GM21825 (cell line): ENCODE results near the gene GRB10.

Experiments
- ATAC-seq: cut with Tn5 transposase; IDR thresholded peaks from one replicate; pipeline ENCODE4 v1.9.1; 2021; ENCODE audit warnings: mild to moderate bottlenecking, moderate library complexity; ENCODE audit not compliant: unreplicated experiment

Gene GRB10

DNA sequence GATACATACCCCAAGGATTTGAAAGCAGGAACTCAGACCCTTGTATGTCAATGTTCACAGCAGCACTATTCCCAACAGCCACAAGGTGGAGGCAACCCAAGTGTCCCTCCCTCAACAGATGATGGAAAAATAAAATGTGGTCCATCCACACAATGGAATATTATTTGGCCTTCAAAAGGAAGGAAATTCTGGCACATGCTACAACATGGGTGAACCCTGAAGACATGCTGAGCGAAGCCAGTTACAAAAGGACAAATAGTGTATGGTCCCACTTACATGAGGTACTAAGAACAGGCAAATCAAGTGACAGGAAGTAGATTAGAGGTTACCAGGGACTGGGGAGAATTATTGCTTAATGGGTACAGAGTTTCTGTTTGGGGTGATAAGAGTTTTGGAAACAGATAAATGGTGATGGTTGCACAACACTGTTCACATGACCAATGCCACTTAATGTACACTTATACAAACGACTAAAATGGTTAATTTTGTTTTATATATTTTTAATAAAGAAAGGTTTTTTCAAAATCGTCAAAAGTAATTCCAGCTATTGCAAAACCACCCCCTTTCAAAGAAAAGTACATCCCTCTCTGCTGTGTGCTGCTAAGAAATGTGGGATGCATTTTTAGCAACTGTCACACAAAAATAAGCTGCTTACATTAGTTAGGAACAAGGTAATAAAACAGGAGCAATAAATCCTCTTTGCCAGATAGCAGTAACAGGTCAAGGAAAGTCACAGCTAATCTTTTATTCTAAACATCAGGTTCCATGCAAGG, 85.7 kb downstream of the GRB10 start:
- ATAC-seq, result no peak

GRCh38 chr7:50695026-50695425, 87.7 kb downstream of the GRB10 start:
- ATAC-seq, result no peak

DNA sequence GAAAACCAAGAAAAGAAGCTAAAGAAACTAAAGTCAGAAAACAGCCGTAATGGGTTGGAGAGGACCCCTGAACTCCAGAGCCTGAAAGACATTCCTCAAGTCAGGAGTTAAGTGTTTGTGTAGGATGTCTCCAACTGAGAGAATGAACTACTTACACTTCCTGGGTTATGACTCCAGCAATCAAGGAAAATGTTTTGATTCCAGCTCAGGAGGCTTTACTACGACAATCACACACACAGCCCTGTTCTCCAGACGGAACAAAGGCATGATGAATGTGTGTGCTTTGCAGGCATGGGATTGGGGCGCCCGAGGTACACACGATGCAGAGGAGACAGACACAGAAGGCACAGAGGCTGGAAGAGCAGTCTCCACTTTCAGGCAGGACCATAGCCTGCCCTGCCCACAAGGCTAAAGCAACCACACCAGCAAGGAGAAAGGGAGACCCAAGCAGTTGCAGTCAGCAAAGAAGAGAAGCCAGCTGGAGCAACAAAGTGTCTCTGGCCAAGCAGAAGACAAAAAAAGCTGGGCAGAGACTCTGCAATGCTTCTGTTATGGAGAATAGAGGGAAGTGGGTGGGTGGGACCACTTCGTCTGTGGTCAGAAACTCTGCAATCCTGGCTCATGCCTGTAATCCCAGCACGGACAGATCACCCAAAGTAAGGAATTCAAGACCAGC, 89.1 kb downstream of the GRB10 start:
- ATAC-seq, result no peak

DNA sequence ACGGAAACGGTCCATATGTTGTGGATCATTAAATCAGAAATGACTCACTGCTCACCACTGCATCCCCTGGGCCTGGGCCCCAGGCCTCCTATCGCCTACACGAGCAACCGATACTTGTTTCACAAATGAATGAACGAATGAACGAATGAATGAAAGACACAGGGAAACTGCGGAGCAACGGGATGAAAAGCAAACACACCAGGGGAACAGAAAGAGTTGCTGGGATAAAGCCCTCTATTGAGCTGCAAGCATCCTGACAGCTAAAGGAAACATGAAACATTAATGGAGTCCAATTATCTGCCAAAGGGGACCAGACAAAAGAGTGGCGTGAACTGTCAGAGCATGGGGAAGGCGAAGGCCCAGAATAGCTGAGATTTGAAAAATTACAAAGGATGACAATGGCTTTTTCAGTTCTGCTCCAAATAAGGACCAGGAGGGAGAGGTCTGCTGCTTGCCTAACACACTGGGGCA, 92.1 kb downstream of the GRB10 start:
- ATAC-seq, result no peak

- no peak for ATAC-seq
Measured at GRCh38 chr7:50688226-50688590, 94.5 kb downstream of the GRB10 start.

- no peak for ATAC-seq
Measured at GRCh38 chr7:50687575-50688225, 95.0 kb downstream of the GRB10 start.

DNA sequence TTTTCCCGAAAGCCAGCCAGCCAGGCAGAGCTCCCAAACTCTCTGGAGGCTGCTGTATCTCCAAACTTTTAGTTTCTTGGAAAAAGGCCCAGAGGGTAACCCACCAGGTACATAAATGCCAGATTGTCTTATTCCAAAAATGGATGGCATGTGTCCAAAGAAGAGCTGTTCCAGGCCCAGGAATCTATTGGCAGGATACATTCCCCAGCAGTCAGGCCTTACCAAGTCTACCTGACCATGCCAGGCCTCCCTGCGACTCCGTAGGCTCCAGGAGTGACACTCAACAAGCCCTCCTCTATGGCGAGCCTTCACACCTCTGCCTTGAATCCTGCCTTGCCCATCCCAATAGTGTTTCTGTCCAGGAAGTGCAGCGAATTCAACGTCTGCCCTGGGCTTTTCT, 95.6 kb downstream of the GRB10 start:
- ATAC-seq, result no peak

DNA sequence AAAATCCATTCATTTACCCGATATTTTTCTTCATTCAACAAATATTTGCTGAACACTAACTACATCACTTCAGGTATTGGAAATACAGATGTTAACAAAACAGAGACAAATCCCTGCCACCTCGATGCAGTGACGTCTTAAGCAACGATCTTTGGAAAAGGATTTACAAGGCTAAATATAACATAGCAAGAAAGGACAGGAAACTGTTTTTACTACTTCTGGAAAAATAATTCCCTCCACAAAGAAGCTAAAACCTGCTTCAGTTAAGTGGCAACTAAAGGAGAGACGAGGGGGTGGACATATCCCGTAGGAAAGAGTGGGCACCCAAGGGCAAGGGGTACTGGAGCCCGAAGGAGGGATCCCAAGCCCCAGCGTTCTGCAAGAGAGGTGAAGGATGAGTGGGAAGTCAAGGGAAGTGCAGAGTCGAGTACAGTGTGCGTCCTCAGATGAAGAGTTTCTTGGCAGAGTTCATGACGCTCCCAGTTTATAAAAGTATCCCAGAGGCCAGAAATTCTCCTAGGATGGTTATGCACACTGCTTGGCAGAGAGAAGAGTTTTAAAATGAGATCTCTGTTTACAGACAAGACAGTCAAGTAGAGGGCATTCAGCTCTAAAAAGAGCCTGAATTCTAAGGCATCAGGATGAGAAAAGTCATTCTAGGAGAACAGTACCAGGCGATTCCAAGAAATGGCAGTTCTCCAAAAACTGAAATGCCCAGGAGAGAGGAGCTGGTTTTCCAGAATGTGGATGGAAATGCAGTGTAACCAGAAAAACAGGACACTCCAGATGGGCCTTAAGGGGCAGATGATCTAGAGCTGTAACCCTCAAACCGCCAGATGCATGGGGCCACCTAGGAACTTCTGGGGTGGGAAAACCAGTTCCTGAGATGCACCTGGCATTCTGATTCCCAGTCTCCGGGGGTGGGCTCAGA, 97.3 kb downstream of the GRB10 start:
- no peak for ATAC-seq

- ATAC-seq, result no peak
Measured at GRCh38 chr7:50684713-50685075, 98.0 kb downstream of the GRB10 start.

GRCh38 chr7:50684011-50684712, 98.5 kb downstream of the GRB10 start:
- no peak for ATAC-seq

DNA sequence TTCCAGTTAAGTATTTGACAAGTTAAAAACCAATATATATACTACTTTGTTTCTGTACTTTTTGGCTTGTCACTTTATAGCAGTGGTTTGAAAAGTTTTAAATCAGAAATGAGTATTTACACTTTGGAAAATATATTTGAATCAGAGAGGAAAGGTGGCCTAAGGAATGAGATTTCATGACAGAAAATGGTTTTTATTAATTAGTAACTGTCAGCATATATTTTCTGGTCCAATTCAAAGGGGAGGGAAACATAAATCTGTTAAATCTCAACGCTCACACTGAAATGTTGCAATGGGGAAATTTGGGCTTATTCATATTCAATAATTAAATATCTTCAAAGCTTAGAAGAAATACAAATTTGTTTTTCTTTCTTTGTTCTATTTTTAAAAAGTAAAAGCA, 100.1 kb downstream of the GRB10 start:
- ATAC-seq, result no peak

- no peak for ATAC-seq
Measured at GRCh38 chr7:50682079-50682478, 100.6 kb downstream of the GRB10 start.

GRCh38 chr7:50681432-50682045, 101.2 kb downstream of the GRB10 start:
- ATAC-seq, result no peak

- ATAC-seq, result no peak
Measured at GRCh38 chr7:50679218-50680007, 103.3 kb downstream of the GRB10 start.

DNA sequence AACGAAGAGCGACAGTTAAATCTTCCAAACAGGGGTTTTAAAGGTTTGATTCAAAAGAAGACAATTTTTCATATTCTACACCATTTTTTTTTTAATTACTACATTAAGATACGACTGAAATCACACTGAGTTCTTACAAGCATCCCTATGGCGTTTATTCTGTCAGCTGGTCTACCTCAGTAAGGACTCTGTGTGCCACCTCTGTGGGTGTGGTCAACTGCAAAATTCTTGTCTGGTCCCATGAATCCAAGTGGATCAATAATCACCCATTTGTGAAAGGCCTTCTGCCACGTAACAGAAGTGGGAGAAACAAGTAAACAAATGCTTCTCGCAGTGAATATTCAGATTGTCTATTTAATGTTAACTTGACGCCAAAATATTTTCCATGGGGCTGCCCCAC, 104.1 kb downstream of the GRB10 start:
- ATAC-seq, result no peak

DNA sequence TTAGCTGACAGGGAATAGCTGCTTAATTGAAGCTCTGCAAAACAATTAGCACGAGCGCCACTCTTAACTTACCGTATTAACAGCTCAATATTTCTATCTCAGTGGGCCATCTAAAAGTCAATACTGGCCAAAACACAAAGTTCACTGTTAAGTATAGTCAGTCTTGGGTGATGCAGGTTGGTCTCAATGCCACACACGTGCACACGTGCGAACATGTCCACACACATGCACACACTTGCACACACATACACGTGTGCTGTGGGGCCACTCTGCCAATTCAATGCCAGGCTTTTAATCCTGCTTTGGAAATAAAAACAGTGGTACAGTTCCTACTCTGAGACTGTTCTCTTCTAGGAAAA, 105.1 kb downstream of the GRB10 start:
- ATAC-seq, result no peak

GRCh38 chr7:50676740-50677637, 105.7 kb downstream of the GRB10 start:
- ATAC-seq, result no peak

DNA sequence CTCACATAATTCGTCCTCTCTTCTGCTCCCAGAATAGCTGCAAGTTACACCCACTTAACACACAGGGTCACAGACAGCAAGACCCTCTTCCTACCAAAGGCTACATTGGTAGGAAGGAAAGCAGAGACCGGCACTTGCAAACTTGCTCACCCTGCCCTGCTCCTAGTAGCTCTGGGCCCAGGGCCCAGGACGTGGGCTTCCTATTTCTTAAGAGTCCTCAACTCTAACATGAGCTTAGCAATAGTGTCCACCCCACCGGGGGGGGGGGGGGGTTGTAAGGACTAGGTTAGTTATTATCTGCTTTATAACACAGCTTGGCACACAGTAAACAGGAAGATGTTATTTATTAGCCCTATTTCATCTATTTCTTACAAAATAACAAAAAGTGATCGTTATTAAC, 106.6 kb downstream of the GRB10 start:
- no peak for ATAC-seq
